ENCODE measurements around the gene SEPTIN1. TPM values are rescaled to one million over a fixed set of nuclear protein-coding genes. Genes with fewer than 3 reads are reported as not detected.

SEPTIN1 gene
- total and polyA plus RNA-seq, 2 of the 13 experiments (the other 11 are each of a cell fraction or from before 2014, with no cell fraction given), result 0.18 to 0.67 TPM

DNA sequence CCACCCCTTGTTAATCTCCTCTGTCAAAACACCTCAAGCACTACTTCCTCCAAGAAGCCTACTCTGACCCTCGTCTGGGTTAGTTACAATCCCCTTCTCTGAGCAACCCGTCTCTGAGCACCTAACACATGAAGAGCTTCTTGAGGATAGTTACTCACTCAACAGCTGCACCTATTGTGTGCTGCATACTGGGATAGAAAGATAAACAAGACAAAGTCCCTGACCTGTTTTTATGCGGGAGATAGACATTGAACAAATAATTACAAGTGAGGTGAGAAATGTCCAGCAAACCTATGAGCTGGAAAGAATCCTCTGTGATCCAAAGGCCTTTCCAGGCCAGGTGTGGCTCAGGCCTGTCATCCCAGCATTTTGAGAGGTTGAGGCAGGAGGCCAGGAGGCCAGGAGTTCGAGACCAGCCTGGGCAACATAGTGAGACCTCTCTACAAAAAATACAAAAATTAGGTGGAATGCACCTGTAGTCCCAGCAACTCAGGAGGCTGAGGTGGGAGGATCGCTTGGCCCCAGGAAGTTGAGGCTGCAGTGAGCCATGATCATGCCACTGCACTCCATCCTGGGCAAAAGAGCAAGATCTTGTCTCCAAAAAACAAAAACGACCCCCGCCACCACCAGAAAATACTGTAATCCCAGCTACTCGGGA lies 19.5 kb upstream of the SEPTIN1 start (continued):
- TF ChIP-seq KLF13 (CRISPR knock-in tag; IDR thresholded peaks at IDR 0.05) (no peak), ZKSCAN8 (CRISPR knock-in tag; IDR thresholded peaks at IDR 0.05; ENCODE audit: borderline replicate concordance) (no peak; the same call in 1 of the 2 replicates), KAT7 (CRISPR knock-in tag; IDR thresholded peaks at IDR 0.05; ENCODE audit: borderline replicate concordance) (peak; percentile 34; the same call in 1 of the 2 replicates), NFATC3 (CRISPR knock-in tag; IDR thresholded peaks at IDR 0.05) (no peak), ZNF136 (CRISPR knock-in tag; IDR thresholded peaks at IDR 0.05; ENCODE audit: low read depth) (no peak), ETV6 (CRISPR knock-in tag; conservative IDR thresholded peaks at IDR 0.05) (no peak), ZNF616 (CRISPR knock-in tag; IDR thresholded peaks at IDR 0.05; ENCODE audit: low read depth) (no peak), MXI1 (IDR thresholded peaks at IDR 0.05; ENCODE audit: borderline replicate concordance, low read depth, low read length) (peak; percentile 68; the same call in 1 of the 3 replicates), MED8 (CRISPR knock-in tag; IDR thresholded peaks at IDR 0.05; ENCODE audit: insufficient replicate concordance) (no peak), TCF7 (IDR thresholded peaks at IDR 0.05; ENCODE audit: low read depth) (no peak), TBX2 (CRISPR knock-in tag; IDR thresholded peaks at IDR 0.05; ENCODE audit: borderline replicate concordance) (peak; percentile 94), HOXA3 (CRISPR knock-in tag; IDR thresholded peaks at IDR 0.05) (no peak), ZFP36L2 (CRISPR knock-in tag; IDR thresholded peaks at IDR 0.05) (no peak), ZSCAN29 (CRISPR knock-in tag; conservative IDR thresholded peaks at IDR 0.05) (peak; percentile 66; the same call in 1 of the 2 replicates), MBNL3 (CRISPR knock-in tag; conservative IDR thresholded peaks at IDR 0.05) (no peak), ZNF207 (IDR thresholded peaks at IDR 0.05; ENCODE audit: borderline replicate concordance) (no peak)
- TF ChIP-seq, protein P1, sequence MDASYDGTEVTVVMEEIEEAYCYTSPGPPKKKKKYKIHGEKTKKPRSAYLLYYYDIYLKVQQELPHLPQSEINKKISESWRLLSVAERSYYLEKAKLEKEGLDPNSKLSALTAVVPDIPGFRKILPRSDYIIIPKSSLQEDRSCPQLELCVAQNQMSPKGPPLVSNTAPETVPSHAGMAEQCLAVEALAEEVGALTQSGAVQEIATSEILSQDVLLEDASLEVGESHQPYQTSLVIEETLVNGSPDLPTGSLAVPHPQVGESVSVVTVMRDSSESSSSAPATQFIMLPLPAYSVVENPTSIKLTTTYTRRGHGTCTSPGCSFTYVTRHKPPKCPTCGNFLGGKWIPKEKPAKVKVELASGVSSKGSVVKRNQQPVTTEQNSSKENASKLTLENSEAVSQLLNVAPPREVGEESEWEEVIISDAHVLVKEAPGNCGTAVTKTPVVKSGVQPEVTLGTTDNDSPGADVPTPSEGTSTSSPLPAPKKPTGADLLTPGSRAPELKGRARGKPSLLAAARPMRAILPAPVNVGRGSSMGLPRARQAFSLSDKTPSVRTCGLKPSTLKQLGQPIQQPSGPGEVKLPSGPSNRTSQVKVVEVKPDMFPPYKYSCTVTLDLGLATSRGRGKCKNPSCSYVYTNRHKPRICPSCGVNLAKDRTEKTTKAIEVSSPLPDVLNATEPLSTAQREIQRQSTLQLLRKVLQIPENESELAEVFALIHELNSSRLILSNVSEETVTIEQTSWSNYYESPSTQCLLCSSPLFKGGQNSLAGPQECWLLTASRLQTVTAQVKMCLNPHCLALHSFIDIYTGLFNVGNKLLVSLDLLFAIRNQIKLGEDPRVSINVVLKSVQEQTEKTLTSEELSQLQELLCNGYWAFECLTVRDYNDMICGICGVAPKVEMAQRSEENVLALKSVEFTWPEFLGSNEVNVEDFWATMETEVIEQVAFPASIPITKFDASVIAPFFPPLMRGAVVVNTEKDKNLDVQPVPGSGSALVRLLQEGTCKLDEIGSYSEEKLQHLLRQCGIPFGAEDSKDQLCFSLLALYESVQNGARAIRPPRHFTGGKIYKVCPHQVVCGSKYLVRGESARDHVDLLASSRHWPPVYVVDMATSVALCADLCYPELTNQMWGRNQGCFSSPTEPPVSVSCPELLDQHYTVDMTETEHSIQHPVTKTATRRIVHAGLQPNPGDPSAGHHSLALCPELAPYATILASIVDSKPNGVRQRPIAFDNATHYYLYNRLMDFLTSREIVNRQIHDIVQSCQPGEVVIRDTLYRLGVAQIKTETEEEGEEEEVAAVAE (CRISPR knock-in tag; IDR thresholded peaks at IDR 0.05; ENCODE audit: borderline replicate concordance), result peak; percentile 88
- TF ChIP-seq, protein P2, sequence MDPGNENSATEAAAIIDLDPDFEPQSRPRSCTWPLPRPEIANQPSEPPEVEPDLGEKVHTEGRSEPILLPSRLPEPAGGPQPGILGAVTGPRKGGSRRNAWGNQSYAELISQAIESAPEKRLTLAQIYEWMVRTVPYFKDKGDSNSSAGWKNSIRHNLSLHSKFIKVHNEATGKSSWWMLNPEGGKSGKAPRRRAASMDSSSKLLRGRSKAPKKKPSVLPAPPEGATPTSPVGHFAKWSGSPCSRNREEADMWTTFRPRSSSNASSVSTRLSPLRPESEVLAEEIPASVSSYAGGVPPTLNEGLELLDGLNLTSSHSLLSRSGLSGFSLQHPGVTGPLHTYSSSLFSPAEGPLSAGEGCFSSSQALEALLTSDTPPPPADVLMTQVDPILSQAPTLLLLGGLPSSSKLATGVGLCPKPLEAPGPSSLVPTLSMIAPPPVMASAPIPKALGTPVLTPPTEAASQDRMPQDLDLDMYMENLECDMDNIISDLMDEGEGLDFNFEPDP (CRISPR knock-in tag; conservative IDR thresholded peaks at IDR 0.05), result 0 out of 2 replicates have a peak, but pooled peaks have one; percentile 92
- TF ChIP-seq, protein P3, sequence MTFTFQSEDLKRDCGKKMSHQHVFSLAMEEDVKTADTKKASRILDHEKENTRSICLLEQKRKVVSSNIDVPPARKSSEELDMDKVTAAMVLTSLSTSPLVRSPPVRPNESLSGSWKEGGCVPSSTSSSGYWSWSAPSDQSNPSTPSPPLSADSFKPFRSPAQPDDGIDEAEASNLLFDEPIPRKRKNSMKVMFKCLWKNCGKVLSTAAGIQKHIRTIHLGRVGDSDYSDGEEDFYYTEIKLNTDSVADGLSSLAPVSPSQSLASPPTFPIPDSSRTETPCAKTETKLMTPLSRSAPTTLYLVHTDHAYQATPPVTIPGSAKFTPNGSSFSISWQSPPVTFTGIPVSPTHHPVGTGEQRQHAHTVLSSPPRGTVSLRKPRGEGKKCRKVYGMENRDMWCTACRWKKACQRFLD (CRISPR knock-in tag; IDR thresholded peaks at IDR 0.05; ENCODE audit: borderline replicate concordance), result 0 out of 2 replicates have a peak, but pooled peaks have one; percentile 50
- TF ChIP-seq, protein P4, sequence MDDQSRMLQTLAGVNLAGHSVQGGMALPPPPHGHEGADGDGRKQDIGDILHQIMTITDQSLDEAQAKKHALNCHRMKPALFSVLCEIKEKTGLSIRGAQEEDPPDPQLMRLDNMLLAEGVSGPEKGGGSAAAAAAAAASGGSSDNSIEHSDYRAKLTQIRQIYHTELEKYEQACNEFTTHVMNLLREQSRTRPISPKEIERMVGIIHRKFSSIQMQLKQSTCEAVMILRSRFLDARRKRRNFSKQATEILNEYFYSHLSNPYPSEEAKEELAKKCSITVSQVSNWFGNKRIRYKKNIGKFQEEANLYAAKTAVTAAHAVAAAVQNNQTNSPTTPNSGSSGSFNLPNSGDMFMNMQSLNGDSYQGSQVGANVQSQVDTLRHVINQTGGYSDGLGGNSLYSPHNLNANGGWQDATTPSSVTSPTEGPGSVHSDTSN (CRISPR knock-in tag; IDR thresholded peaks at IDR 0.05; ENCODE audit: borderline replicate concordance), result no peak
- TF ChIP-seq, protein P5, sequence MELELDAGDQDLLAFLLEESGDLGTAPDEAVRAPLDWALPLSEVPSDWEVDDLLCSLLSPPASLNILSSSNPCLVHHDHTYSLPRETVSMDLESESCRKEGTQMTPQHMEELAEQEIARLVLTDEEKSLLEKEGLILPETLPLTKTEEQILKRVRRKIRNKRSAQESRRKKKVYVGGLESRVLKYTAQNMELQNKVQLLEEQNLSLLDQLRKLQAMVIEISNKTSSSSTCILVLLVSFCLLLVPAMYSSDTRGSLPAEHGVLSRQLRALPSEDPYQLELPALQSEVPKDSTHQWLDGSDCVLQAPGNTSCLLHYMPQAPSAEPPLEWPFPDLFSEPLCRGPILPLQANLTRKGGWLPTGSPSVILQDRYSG (CRISPR knock-in tag; IDR thresholded peaks at IDR 0.05), result no peak
